K562 (cell line): ENCODE results near the gene RIOX2. TPM values are rescaled to one million over a fixed set of nuclear protein-coding genes. Genes with fewer than 3 reads are reported as not detected.

Source experiments
- ATAC-seq: fragments of 200-7000 bp; cut with Tn5 transposase; 3 replicates; pipeline ENCODE4 v1.9.1; 2020; ENCODE audit warnings: moderate library complexity
- BruUV-seq: library from RNA; stranded (reverse); fragments of 400-500 nt; replicated peaks from 2 replicates; lab custom pipeline; 2021; lab: Mats Ljungman, UMichigan
- CTCF ChIA-PET: fragments of 300-600 bp; formaldehyde crosslinking; extraction: SDS; loops from one replicate; lab custom pipeline; 2021; ENCODE audit warnings: low intra/inter-chr PET ratio; lab: Yijun Ruan, JAX
- POLR2A ChIA-PET: fragments of 300-600, 350-650 bp; sonication (Branson Sonifier 250); formaldehyde crosslinking; extraction: SDS; loops from one replicate; lab custom pipeline; 2021; ENCODE audit warnings: antibody characterized with exemption, inconsistent platforms; lab: Yijun Ruan, JAX
- DNase-seq, 4 experiments: peaks; one replicate each; pipeline versions ENCODE4 v3.0.0 to v3.0.0-alpha.2; 2011 to 2018; ENCODE audit warnings: low spot score in 3 of 4, mixed read lengths in 3 of 4; ENCODE audit errors: extremely low read depth in 1 of 4
- FAIRE-seq: peaks from 2 replicates; lab custom pipeline; 2011; peaks lifted over from hg19 to GRCh38; lab: Jason Lieb, UNC
- H2AFZ ChIP-seq: 2 replicates; pipeline ENCODE4 v1.6.0; 2011; ENCODE audit warnings: low read depth, low read length, control low read depth, inconsistent platforms
- H3K27ac ChIP-seq: fragments of 200-600 bp; 3 replicates; pipeline ENCODE4 v1.8.0; 2011; ENCODE audit warnings: low read depth, mild to moderate bottlenecking, control low read depth, inconsistent platforms, low read length, moderate library complexity, mixed read lengths; ENCODE audit errors: extremely low read depth
- H3K27me3 ChIP-seq, 2 experiments: fragments of 300-600 bp in 1 of 2; 2 replicates in 1 of 2; 3 replicates in 1 of 2; pipeline versions ENCODE4 v1.6.0 to v1.8.0; 2011; ENCODE audit warnings: inconsistent platforms in 2 of 2, low read length in 2 of 2, mild to moderate bottlenecking in 1 of 2, mixed read lengths in 1 of 2, moderate library complexity in 1 of 2; ENCODE audit not compliant: control insufficient read depth in 2 of 2, insufficient read depth in 2 of 2
- H3K36me3 ChIP-seq: fragments of 300-600 bp; 3 replicates; pipeline ENCODE4 v1.8.0; 2011; ENCODE audit warnings: mild to moderate bottlenecking, low read length, inconsistent platforms; ENCODE audit not compliant: control insufficient read depth, insufficient read depth
- H3K4me1 ChIP-seq, 2 experiments: fragments of 200-600 bp in 1 of 2; replicated peaks in 1 of 2; 2 replicates in 1 of 2; 3 replicates in 1 of 2; pipeline versions ENCODE4 v1.5.1 to v1.8.0; 2011; ENCODE audit warnings: inconsistent platforms in 2 of 2, low read length in 2 of 2, mild to moderate bottlenecking in 1 of 2, mixed read lengths in 1 of 2, moderate library complexity in 1 of 2; ENCODE audit not compliant: control insufficient read depth in 2 of 2, insufficient read depth in 2 of 2
- H3K4me2 ChIP-seq: 2 replicates; pipeline ENCODE4 v1.6.1; 2011; ENCODE audit warnings: low read length, control low read depth, inconsistent platforms, mixed read lengths; ENCODE audit not compliant: insufficient read depth
- H3K4me3 ChIP-seq: fragments of 200-600 bp; sonication (generic), shearing (Covaris generic); 2 replicates; pipeline ENCODE4 v1.5.1; 2016; ENCODE audit warnings: control low read depth, inconsistent platforms
- H3K79me2 ChIP-seq: fragments of 200-600 bp; 3 replicates; pipeline ENCODE4 v1.8.0; 2011; ENCODE audit warnings: low read length, inconsistent platforms; ENCODE audit not compliant: control insufficient read depth, insufficient read depth
- H3K9ac ChIP-seq, 2 experiments: 2 replicates each; pipeline versions ENCODE4 v1.6.0 to v1.6.1; 2011; ENCODE audit warnings: low read depth in 2 of 2, low read length in 2 of 2, control low read depth in 1 of 2, inconsistent platforms in 1 of 2, mild to moderate bottlenecking in 1 of 2, mixed read lengths in 1 of 2; ENCODE audit not compliant: insufficient read depth in 1 of 2
- H3K9me1 ChIP-seq: one replicate; pipeline ENCODE4 v1.6.0; 2011; ENCODE audit warnings: inconsistent platforms, mild to moderate bottlenecking, low read length, moderate library complexity; ENCODE audit not compliant: control insufficient read depth, insufficient read depth
- H3K9me3 ChIP-seq: replicated peaks from 2 replicates; pipeline ENCODE4 v1.5.1; 2011; ENCODE audit warnings: low read depth, low read length, inconsistent platforms; ENCODE audit not compliant: control insufficient read depth, insufficient read depth
- H4K20me1 ChIP-seq: replicated peaks from 2 replicates; pipeline ENCODE4 v1.6.1; 2011; ENCODE audit warnings: low read length, inconsistent platforms, mixed read lengths; ENCODE audit not compliant: control insufficient read depth, insufficient read depth
- KLF13 ChIP-seq: fragments of 450-650 bp; IDR thresholded peaks from 2 replicates; pipeline ENCODE4 v1.6.1; 2016; ENCODE audit warnings: missing genetic modification characterization, low read depth, mild to moderate bottlenecking, missing compliant biosample characterization, moderate library complexity, borderline replicate concordance
- WGBS: fragments of 100-300 bp; shearing (Covaris generic); methylation state at CpG from one replicate; pipeline ENCODE4 v1.1.6; 2016; ENCODE audit warnings: low coverage, mixed read lengths; ENCODE audit not compliant: insufficient coverage; ENCODE audit errors: missing lambda C conversion rate; 5-methylcytosine and 5-hydroxymethylcytosine counted together
- in situ Hi-C: fragments of 300-500 bp; cut with MboI; formaldehyde crosslinking; loops from 4 replicates; pipeline ENCODE4 v1.15.0; 2018; ENCODE audit warnings: inconsistent platforms, mixed read lengths
- intact Hi-C: fragments of 100-400 bp; cut with micrococcal nuclease; formaldehyde crosslinking; loops from 2 replicates; pipeline ENCODE4 v1.14.2; 2022
- polyA plus RNA-seq, 8 experiments: library from polyadenylated mRNA; depleted of rRNA in 4 of 8; stranded (reverse) in 5 of 8; unstranded in 3 of 8; fragments of >200 nt; fragmentation: Nextera tagmentation in 2 of 8; fragmentation: Illumina TruSeq in 1 of 8; extraction: Ambion mirVana in 2 of 8; extraction: Trizol in 1 of 8; gene quantifications; 2 replicates each; pipeline versions ENCODE4 v1.2.1 to v1.2.3, GENCODE V29; 2011 to 2014; ENCODE audit warnings: inconsistent platforms in 1 of 8, missing spikeins in 1 of 8
- total RNA-seq, 7 experiments: library from RNA; depleted of rRNA in 6 of 7; stranded (reverse); fragments of >200 nt in 6 of 7; fragmentation: Illumina TruSeq in 2 of 7; extraction: Trizol in 2 of 7; gene quantifications; 2 replicates each; pipeline versions ENCODE4 v1.2.1 to v1.2.3, GENCODE V29; 2011 to 2021; ENCODE audit warnings: low replicate concordance in 1 of 7
- TF ChIP-seq, protein P1 (sequence below): fragments of 150-350 bp; IDR thresholded peaks from 2 replicates; pipeline ENCODE4 v1.6.1; 2014; ENCODE audit warnings: low read depth, mild to moderate bottlenecking, low read length, borderline replicate concordance

RIOX2 gene
- total and polyA plus RNA-seq, 9 of the 15 experiments (the other 6 are each of a cell fraction or from before 2014, with no cell fraction given): 22.2 to 56.0 (median 32.6) TPM

DNA sequence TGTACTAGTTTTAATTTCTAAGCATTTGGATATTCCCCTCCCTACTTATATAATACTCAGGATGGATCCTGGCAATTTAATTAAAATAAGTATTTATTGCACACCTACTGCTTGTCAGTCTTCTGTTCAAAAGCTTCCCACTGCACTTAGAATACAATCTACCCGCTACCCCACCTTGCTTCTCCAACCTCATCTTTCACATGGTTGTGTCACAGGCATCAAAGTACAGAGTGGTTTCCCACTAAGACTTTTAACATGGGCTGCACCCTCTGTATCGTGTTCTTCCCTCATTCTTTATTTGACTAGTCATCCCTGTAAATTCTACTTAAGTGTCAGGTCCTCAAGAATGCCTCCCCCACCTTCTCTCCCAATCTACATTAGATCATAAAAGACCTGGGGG is 35.0 kb downstream of the RIOX2 start:
- Histone ChIP-seq H3K27me3 (no peaks in the 10 kb centered on the region), H3K4me3 (no peak overlapping the region), H4K20me1 (no peaks in the 10 kb centered on the region), H3K9ac (no peak overlapping the region), H3K4me2 (no peak overlapping the region), H3K79me2 (no peaks in the 10 kb centered on the region), H2AFZ (no peak overlapping the region), H3K9me3 (no peaks in the 10 kb centered on the region), H3K27ac (no peak overlapping the region), H3K36me3 (no peaks in the 10 kb centered on the region; the same call in 2 of the 3 replicates), H3K4me1 (peaks cover 0 to 10% of the 10 kb centered on the region in 2 experiments; a peak in 2 of 5 replicates), H3K9me1 (no peaks in the 10 kb centered on the region)
- 63% methylated on average over 2 of the region's 2 CpGs for WGBS
- in situ Hi-C loops: no loop called here
- DNase-seq: no peak
- ChIA-PET CTCF (no interaction called here), POLR2A (interaction anchor here (1.8 kb wide), 1 partner anchor 26 kb away, joined by 5 read pairs; no protein-coding TSS in a partner anchor)
- TF ChIP-seq KLF13 (tag): no peak
- TF ChIP-seq, protein P1, sequence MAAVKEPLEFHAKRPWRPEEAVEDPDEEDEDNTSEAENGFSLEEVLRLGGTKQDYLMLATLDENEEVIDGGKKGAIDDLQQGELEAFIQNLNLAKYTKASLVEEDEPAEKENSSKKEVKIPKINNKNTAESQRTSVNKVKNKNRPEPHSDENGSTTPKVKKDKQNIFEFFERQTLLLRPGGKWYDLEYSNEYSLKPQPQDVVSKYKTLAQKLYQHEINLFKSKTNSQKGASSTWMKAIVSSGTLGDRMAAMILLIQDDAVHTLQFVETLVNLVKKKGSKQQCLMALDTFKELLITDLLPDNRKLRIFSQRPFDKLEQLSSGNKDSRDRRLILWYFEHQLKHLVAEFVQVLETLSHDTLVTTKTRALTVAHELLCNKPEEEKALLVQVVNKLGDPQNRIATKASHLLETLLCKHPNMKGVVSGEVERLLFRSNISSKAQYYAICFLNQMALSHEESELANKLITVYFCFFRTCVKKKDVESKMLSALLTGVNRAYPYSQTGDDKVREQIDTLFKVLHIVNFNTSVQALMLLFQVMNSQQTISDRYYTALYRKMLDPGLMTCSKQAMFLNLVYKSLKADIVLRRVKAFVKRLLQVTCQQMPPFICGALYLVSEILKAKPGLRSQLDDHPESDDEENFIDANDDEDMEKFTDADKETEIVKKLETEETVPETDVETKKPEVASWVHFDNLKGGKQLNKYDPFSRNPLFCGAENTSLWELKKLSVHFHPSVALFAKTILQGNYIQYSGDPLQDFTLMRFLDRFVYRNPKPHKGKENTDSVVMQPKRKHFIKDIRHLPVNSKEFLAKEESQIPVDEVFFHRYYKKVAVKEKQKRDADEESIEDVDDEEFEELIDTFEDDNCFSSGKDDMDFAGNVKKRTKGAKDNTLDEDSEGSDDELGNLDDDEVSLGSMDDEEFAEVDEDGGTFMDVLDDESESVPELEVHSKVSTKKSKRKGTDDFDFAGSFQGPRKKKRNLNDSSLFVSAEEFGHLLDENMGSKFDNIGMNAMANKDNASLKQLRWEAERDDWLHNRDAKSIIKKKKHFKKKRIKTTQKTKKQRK: no peak
- ATAC-seq: no peak
- intact Hi-C loops: no loop called here
- no peak for FAIRE-seq
- no TSS peak for BruUV-seq
